Body of pancreas (tissue), 4 donors: Measurements from ENCODE around the gene S100A1.

Experiments
- POLR2A ChIP-seq, 3 donors: fragments of 450-650 bp; IDR thresholded peaks; one replicate each; pipeline ENCODE4 v1.6.1; 2016; ENCODE audit warnings: antibody characterized with exemption in 3 of 3, mild to moderate bottlenecking in 2 of 3
- TF ChIP-seq, protein P1 (sequence below), 7 experiments: fragments of 450-650 bp in 4 of 7; fragments of 200-600 bp in 3 of 7; sonication (generic) in 3 of 7; IDR thresholded peaks; one replicate each; pipeline ENCODE4 v1.5.1; 2016 to 2019; ENCODE audit warnings: antibody characterized with exemption in 7 of 7

DNA sequence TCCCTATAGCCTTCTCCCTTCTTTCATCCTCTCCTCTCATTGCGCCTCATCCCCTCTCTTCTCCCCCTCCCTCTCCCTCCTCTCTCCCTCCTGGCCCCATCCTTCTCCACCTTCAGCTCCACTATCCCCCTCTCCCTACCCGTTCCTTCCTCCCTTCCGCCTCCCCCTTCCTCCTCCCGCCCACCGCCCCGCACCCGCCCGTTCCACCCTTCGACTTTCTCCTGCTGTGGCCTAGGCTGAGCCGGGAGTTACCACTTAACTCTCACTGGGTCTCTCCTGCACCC is 51.8 kb downstream of the S100A1 start:
- no peak for TF ChIP-seq POLR2A (IDR thresholded peaks at IDR 0.05)
- TF ChIP-seq, protein P1, sequence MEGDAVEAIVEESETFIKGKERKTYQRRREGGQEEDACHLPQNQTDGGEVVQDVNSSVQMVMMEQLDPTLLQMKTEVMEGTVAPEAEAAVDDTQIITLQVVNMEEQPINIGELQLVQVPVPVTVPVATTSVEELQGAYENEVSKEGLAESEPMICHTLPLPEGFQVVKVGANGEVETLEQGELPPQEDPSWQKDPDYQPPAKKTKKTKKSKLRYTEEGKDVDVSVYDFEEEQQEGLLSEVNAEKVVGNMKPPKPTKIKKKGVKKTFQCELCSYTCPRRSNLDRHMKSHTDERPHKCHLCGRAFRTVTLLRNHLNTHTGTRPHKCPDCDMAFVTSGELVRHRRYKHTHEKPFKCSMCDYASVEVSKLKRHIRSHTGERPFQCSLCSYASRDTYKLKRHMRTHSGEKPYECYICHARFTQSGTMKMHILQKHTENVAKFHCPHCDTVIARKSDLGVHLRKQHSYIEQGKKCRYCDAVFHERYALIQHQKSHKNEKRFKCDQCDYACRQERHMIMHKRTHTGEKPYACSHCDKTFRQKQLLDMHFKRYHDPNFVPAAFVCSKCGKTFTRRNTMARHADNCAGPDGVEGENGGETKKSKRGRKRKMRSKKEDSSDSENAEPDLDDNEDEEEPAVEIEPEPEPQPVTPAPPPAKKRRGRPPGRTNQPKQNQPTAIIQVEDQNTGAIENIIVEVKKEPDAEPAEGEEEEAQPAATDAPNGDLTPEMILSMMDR (IDR thresholded peaks at IDR 0.05): no peak
